Activated CD8-positive, alpha-beta memory T cell treated with anti-CD3 and anti-CD28 coated beads, Interleukin-2, amount 10 ng/mL, durations not matched to agents 7 days and 5 days (primary cell): Measurements from ENCODE around the gene CSNK1D. TPM values are rescaled to one million over a fixed set of nuclear protein-coding genes. Genes with fewer than 3 reads are reported as not detected.

Source experiments
- ATAC-seq: fragments of 150-1000 bp; cut with Tn5 transposase; one replicate; pipeline ENCODE4 v1.10.0; 2021; ENCODE audit warnings: moderate library complexity
- CTCF ChIA-PET: fragments of 350-600 bp; sonication (Branson Sonifier 250); formaldehyde crosslinking; loops from one replicate; lab custom pipeline; 2021; ENCODE audit warnings: antibody characterized with exemption; lab: Charles Lee
- DNase-seq: peaks from one replicate; pipeline ENCODE4 v3.0.0-alpha.2; 2020
- H3K27ac Mint-ChIP-seq: one replicate; pipeline ENCODE4 v1.8.0; 2021; ENCODE audit warnings: mild to moderate bottlenecking, mixed read lengths
- H3K27me3 Mint-ChIP-seq: one replicate; pipeline ENCODE4 v1.8.0; 2021; ENCODE audit warnings: mixed read lengths
- H3K36me3 Mint-ChIP-seq: one replicate; pipeline ENCODE4 v1.8.0; 2021; ENCODE audit warnings: mild to moderate bottlenecking, mixed read lengths
- H3K4me1 Mint-ChIP-seq: one replicate; pipeline ENCODE4 v1.8.0; 2021; ENCODE audit warnings: mixed read lengths
- H3K4me3 Mint-ChIP-seq: one replicate; pipeline ENCODE4 v1.8.0; 2021; ENCODE audit warnings: mild to moderate bottlenecking, moderate library complexity, mixed read lengths
- H3K9me3 Mint-ChIP-seq: one replicate; pipeline ENCODE4 v1.8.0; 2022; ENCODE audit warnings: low read depth, mixed read lengths
- total RNA-seq, 2 experiments: library from RNA; stranded (reverse); gene quantifications; one replicate each; pipeline ENCODE4 v1.2.3, GENCODE V29; 2021

CSNK1D gene
- total RNA-seq, 2 experiments from 2014 or later = 120 to 139 TPM

- no peaks in the 10 kb centered on the region for H3K27me3 Mint-ChIP-seq
- CTCF ChIA-PET = interaction anchor here (0.6 to 8.5 kb wide), 15 partner anchors 10 to 279 kb away, joined by 3 to 206 read pairs (median 6); partner anchors contain the start of genes DCXR and SECTM1
- H3K4me1 Mint-ChIP-seq = peaks cover 19% of the 10 kb centered on the region
- H3K9me3 Mint-ChIP-seq = no peaks in the 10 kb centered on the region
- peak overlapping the region; percentile 75 for H3K27ac Mint-ChIP-seq
- DNase-seq (no peak), ATAC-seq (peak; percentile 47)
- peaks cover 15% of the 10 kb centered on the region for H3K36me3 Mint-ChIP-seq
- H3K4me3 Mint-ChIP-seq = peak overlapping the region; percentile 93
These were observed 43.3 kb upstream of the CSNK1D start for GRCh38 chr17:82316651-82317393.

- ATAC-seq (peak; percentile 39), DNase-seq (peak; percentile 64)
- Mint-ChIP-seq H3K4me3 (peak overlapping the region; percentile 93), H3K4me1 (peaks cover 14% of the 10 kb centered on the region), H3K9me3 (no peaks in the 10 kb centered on the region), H3K36me3 (peaks cover 15% of the 10 kb centered on the region), H3K27ac (peak overlapping the region; percentile 75), H3K27me3 (no peaks in the 10 kb centered on the region)
- CTCF ChIA-PET = interaction anchor here (2.6 to 8.5 kb wide), 3 partner anchors 13 to 79 kb away, joined by 9 to 206 read pairs (median 12); partner anchors contain the start of gene SECTM1
These were observed 42.3 kb upstream of the CSNK1D start for GRCh38 chr17:82315703-82316358.

GRCh38 chr17:82314727-82315605, 41.5 kb upstream of the CSNK1D start:
- peak overlapping the region; percentile 75 for H3K27ac Mint-ChIP-seq
- CTCF ChIA-PET = interaction anchor here (8.5 kb wide), 1 partner anchor 12 kb away, joined by 206 read pairs; no protein-coding TSS in a partner anchor
- peaks cover 15% of the 10 kb centered on the region for H3K36me3 Mint-ChIP-seq
- ATAC-seq = no peak
- H3K9me3 Mint-ChIP-seq = no peaks in the 10 kb centered on the region
- peak overlapping the region; percentile 93 for H3K4me3 Mint-ChIP-seq
- H3K27me3 Mint-ChIP-seq = no peaks in the 10 kb centered on the region
- DNase-seq = no peak
- H3K4me1 Mint-ChIP-seq = peaks cover 12% of the 10 kb centered on the region

GRCh38 chr17:82314012-82314726, 40.7 kb upstream of the CSNK1D start:
- peaks cover 15% of the 10 kb centered on the region for H3K36me3 Mint-ChIP-seq
- H3K27me3 Mint-ChIP-seq = no peaks in the 10 kb centered on the region
- no peak overlapping the region for H3K27ac Mint-ChIP-seq
- no peaks in the 10 kb centered on the region for H3K9me3 Mint-ChIP-seq
- CTCF ChIA-PET = interaction anchor here (8.5 kb wide), 1 partner anchor 12 kb away, joined by 206 read pairs; no protein-coding TSS in a partner anchor
- peaks cover 12% of the 10 kb centered on the region for H3K4me1 Mint-ChIP-seq
- no peak for DNase-seq
- ATAC-seq = no peak
- no peak overlapping the region for H3K4me3 Mint-ChIP-seq

- no peak overlapping the region for H3K4me3 Mint-ChIP-seq
- H3K27me3 Mint-ChIP-seq = peaks cover 3% of the 10 kb centered on the region
- peaks cover 15% of the 10 kb centered on the region for H3K36me3 Mint-ChIP-seq
- ATAC-seq (no peak), DNase-seq (no peak)
- CTCF ChIA-PET = interaction anchor here (1.1 to 8.5 kb wide), 2 partner anchors 11 to 75 kb away, joined by 3 to 206 read pairs; no protein-coding TSS in a partner anchor
- H3K27ac Mint-ChIP-seq = no peak overlapping the region
- no peaks in the 10 kb centered on the region for H3K9me3 Mint-ChIP-seq
- peaks cover 12% of the 10 kb centered on the region for H3K4me1 Mint-ChIP-seq
These were observed 39.9 kb upstream of the CSNK1D start for GRCh38 chr17:82313195-82314011.

GRCh38 chr17:82311971-82312370, 38.5 kb upstream of the CSNK1D start:
- ATAC-seq (no peak), DNase-seq (no peak)
- H3K27ac Mint-ChIP-seq = no peak overlapping the region
- no peak overlapping the region for H3K4me3 Mint-ChIP-seq
- H3K9me3 Mint-ChIP-seq = no peaks in the 10 kb centered on the region
- CTCF ChIA-PET = interaction anchor here (2.0 to 8.5 kb wide), 2 partner anchors 9 kb away, joined by 5 to 206 read pairs; no protein-coding TSS in a partner anchor
- H3K4me1 Mint-ChIP-seq = peaks cover 17% of the 10 kb centered on the region
- peaks cover 3% of the 10 kb centered on the region for H3K27me3 Mint-ChIP-seq
- peaks cover 15% of the 10 kb centered on the region for H3K36me3 Mint-ChIP-seq

GRCh38 chr17:82310877-82311276, 37.4 kb upstream of the CSNK1D start:
- H3K4me3 Mint-ChIP-seq = no peak overlapping the region
- CTCF ChIA-PET = interaction anchor here (2.0 to 8.5 kb wide), 2 partner anchors 8 to 10 kb away, joined by 5 to 206 read pairs; no protein-coding TSS in a partner anchor
- no peaks in the 10 kb centered on the region for H3K9me3 Mint-ChIP-seq
- ATAC-seq (no peak), DNase-seq (no peak)
- no peak overlapping the region for H3K27ac Mint-ChIP-seq
- H3K27me3 Mint-ChIP-seq = peaks cover 3% of the 10 kb centered on the region
- peaks cover 12% of the 10 kb centered on the region for H3K36me3 Mint-ChIP-seq
- peaks cover 26% of the 10 kb centered on the region for H3K4me1 Mint-ChIP-seq

- Mint-ChIP-seq H3K27me3 (peaks cover 3% of the 10 kb centered on the region), H3K9me3 (no peaks in the 10 kb centered on the region), H3K4me3 (no peak overlapping the region), H3K27ac (no peak overlapping the region), H3K4me1 (peaks cover 29% of the 10 kb centered on the region), H3K36me3 (peaks cover 8% of the 10 kb centered on the region)
- DNase-seq (no peak), ATAC-seq (no peak)
- CTCF ChIA-PET = interaction anchor here (0.6 to 8.5 kb wide), 3 partner anchors 7 to 29 kb away, joined by 3 to 206 read pairs (median 3); no protein-coding TSS in a partner anchor
These were observed 36.4 kb upstream of the CSNK1D start for GRCh38 chr17:82309656-82310570.

- H3K4me3 Mint-ChIP-seq = no peak overlapping the region
- H3K9me3 Mint-ChIP-seq = no peaks in the 10 kb centered on the region
- ATAC-seq (no peak), DNase-seq (no peak)
- H3K36me3 Mint-ChIP-seq = no peaks in the 10 kb centered on the region
- H3K4me1 Mint-ChIP-seq = peaks cover 60% of the 10 kb centered on the region
- CTCF ChIA-PET = interaction anchor here (0.7 to 12.6 kb wide), 6 partner anchors 8 to 276 kb away, joined by 3 to 206 read pairs (median 4); partner anchors contain the start of gene CD7
- H3K27me3 Mint-ChIP-seq = peaks cover 3% of the 10 kb centered on the region
- peak overlapping the region; percentile 84 for H3K27ac Mint-ChIP-seq
These were observed 32.3 kb upstream of the CSNK1D start for GRCh38 chr17:82305727-82306300.

- peaks cover 67% of the 10 kb centered on the region for H3K4me1 Mint-ChIP-seq
- H3K27me3 Mint-ChIP-seq = peaks cover 3% of the 10 kb centered on the region
- no peaks in the 10 kb centered on the region for H3K36me3 Mint-ChIP-seq
- no peak overlapping the region for H3K4me3 Mint-ChIP-seq
- CTCF ChIA-PET = interaction anchor here (0.7 to 12.6 kb wide), 6 partner anchors 9 to 275 kb away, joined by 3 to 206 read pairs (median 4); partner anchors contain the start of gene CD7
- no peaks in the 10 kb centered on the region for H3K9me3 Mint-ChIP-seq
- no peak for DNase-seq
- ATAC-seq = no peak
- H3K27ac Mint-ChIP-seq = peak overlapping the region; percentile 84
These were observed 31.6 kb upstream of the CSNK1D start for GRCh38 chr17:82304826-82305726.
